ENCODE data around the gene DBH. TPM values are rescaled to one million over a fixed set of nuclear protein-coding genes. Genes with fewer than 3 reads are reported as not detected.
"Not testable (repeated sequence)": the region's sequence is repeated elsewhere in the genome, so short reads cannot be mapped to it uniquely, and the experiment has no call there.

DBH gene
- total RNA-seq, 1 donor from 2014 or later: not detected

- H3K36me3 ChIP-seq (ENCODE audit: control insufficient read depth, insufficient read depth, low read length): no peaks in the 10 kb centered on the region
- H3K27me3 ChIP-seq (ENCODE audit: control insufficient read depth, insufficient read depth, low read length): no peaks in the 10 kb centered on the region
- FAIRE-seq: no peak
- TF ChIP-seq CTCF (IDR thresholded peaks at IDR 0.05; ENCODE audit: insufficient read depth, low read length, severe bottlenecking): no peak
- no peak for DNase-seq (ENCODE audit: low read depth)
- no peak overlapping the region for H3K4me3 ChIP-seq (ENCODE audit: low read depth, low read length)
Measured at GRCh38 chr9:133673258-133673655, 37.1 kb downstream of the DBH start.

- H3K4me3 ChIP-seq (ENCODE audit: low read depth, low read length): no peak overlapping the region
- no peaks in the 10 kb centered on the region for H3K36me3 ChIP-seq (ENCODE audit: control insufficient read depth, insufficient read depth, low read length)
- FAIRE-seq: no peak
- H3K27me3 ChIP-seq (ENCODE audit: control insufficient read depth, insufficient read depth, low read length): no peaks in the 10 kb centered on the region
- no peak for TF ChIP-seq CTCF (IDR thresholded peaks at IDR 0.05; ENCODE audit: insufficient read depth, low read length, severe bottlenecking)
- no peak for DNase-seq (ENCODE audit: low read depth)
Measured at GRCh38 chr9:133674091-133674490, 37.9 kb downstream of the DBH start.

- H3K36me3 ChIP-seq (ENCODE audit: control insufficient read depth, insufficient read depth, low read length); H3K4me3 ChIP-seq (ENCODE audit: low read depth, low read length); FAIRE-seq; DNase-seq (ENCODE audit: low read depth); H3K27me3 ChIP-seq (ENCODE audit: control insufficient read depth, insufficient read depth, low read length): not testable (repeated sequence)
Measured at GRCh38 chr9:133675796-133676195, 39.6 kb downstream of the DBH start.

- no peak for DNase-seq (ENCODE audit: low read depth)
- FAIRE-seq: no peak
- Histone ChIP-seq H3K4me3 (ENCODE audit: low read depth, low read length) (no peak overlapping the region), H3K36me3 (ENCODE audit: control insufficient read depth, insufficient read depth, low read length) (no peaks in the 10 kb centered on the region), H3K27me3 (ENCODE audit: control insufficient read depth, insufficient read depth, low read length) (no peaks in the 10 kb centered on the region)
- no peak for TF ChIP-seq CTCF (IDR thresholded peaks at IDR 0.05; ENCODE audit: insufficient read depth, low read length, severe bottlenecking)
Measured at GRCh38 chr9:133676450-133676849, 40.3 kb downstream of the DBH start.

GRCh38 chr9:133677126-133678010 lies 41.2 kb downstream of the DBH start:
- no peaks in the 10 kb centered on the region for H3K27me3 ChIP-seq (ENCODE audit: control insufficient read depth, insufficient read depth, low read length)
- DNase-seq (ENCODE audit: low read depth): no peak
- no peaks in the 10 kb centered on the region for H3K36me3 ChIP-seq (ENCODE audit: control insufficient read depth, insufficient read depth, low read length)
- FAIRE-seq: no peak
- TF ChIP-seq CTCF (IDR thresholded peaks at IDR 0.05; ENCODE audit: insufficient read depth, low read length, severe bottlenecking): no peak
- no peak overlapping the region for H3K4me3 ChIP-seq (ENCODE audit: low read depth, low read length)

GRCh38 chr9:133679056-133679455 lies 42.9 kb downstream of the DBH start:
- DNase-seq (ENCODE audit: low read depth) (no peak), FAIRE-seq (no peak)
- Histone ChIP-seq H3K36me3 (ENCODE audit: control insufficient read depth, insufficient read depth, low read length) (no peaks in the 10 kb centered on the region), H3K4me3 (ENCODE audit: low read depth, low read length) (no peak overlapping the region), H3K27me3 (ENCODE audit: control insufficient read depth, insufficient read depth, low read length) (no peaks in the 10 kb centered on the region)
- no peak for TF ChIP-seq CTCF (IDR thresholded peaks at IDR 0.05; ENCODE audit: insufficient read depth, low read length, severe bottlenecking)
